ENCODE data around the gene ABI3.

Gene ABI3

DNA sequence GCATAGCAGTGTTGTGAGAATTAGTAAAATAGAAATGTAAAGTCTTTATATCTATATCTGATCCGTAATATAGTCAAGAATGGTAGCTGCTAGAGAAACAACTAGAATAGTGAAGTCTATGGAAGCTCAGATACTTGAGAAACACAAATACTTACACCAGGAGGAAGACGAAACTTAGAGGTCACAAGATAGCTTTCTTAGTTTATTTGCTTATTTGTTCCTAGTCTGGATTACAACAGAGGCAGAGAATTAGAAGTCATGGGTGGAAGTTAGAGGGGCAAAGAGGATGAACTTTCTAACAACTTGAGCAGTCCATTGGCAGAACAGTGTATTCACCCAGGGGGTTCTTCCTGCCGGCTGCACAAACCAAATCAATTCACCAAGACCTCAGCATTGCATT, 14.0 kb upstream of the ABI3 start:
- Histone ChIP-seq H3K27me3 (ENCODE audit: control insufficient read depth in 1 of 2, insufficient read depth in 2 of 2, low read length in 2 of 2) (no peaks in the 10 kb centered on the region), H3K36me3 (ENCODE audit: control insufficient read depth in 2 of 2, insufficient read depth in 2 of 2, low read length in 2 of 2) (no peaks in the 10 kb centered on the region), H3K27ac (ENCODE audit: low read length) (no peak overlapping the region), H3K4me1 (ENCODE audit: control insufficient read depth, insufficient read depth, low read length) (peaks cover 10% of the 10 kb centered on the region), H3K4me3 (ENCODE audit: low read length in 2 of 2) (no peak overlapping the region), H3K9me3 (ENCODE audit: control insufficient read depth in 2 of 2, low read length in 2 of 2) (no peaks in the 10 kb centered on the region), H3K9ac (ENCODE audit: low read length in 2 of 2) (no peak overlapping the region)

DNA sequence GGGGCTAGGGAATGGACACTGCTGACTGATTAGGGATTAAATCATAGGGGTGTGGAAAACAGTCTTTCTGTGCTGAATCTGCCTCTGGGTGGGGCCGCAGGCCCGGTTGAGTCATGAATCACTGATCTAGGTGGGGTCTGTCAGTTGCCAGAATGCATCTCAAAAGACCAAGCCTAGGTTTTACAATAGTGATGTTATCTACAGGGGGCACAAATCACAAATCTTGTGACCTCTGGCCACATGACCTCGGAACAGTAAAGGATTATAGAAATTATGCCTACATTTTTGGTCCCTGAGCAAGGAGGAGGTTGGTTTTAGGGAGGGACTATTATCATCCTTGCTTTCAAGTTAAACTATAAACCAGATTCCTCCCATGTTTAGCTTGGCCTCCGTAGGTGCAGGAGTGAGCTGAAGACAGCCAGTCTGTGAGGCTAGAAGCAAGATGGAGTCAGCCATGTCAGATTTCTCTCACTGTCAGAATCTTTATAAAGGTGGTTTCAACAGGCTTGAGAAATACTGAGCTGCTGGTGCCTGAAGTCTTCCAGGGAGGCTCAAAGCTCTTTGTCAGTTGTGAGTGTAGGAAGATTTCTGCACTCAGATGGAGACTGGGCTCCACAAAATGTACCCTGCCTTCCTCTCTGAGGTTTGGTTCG, 13.0 kb upstream of the ABI3 start:
- H3K36me3 ChIP-seq (ENCODE audit: control insufficient read depth in 2 of 2, insufficient read depth in 2 of 2, low read length in 2 of 2), result no peaks in the 10 kb centered on the region
- no peak overlapping the region for H3K27ac ChIP-seq (ENCODE audit: low read length)
- no peaks in the 10 kb centered on the region for H3K9me3 ChIP-seq (ENCODE audit: control insufficient read depth in 2 of 2, low read length in 2 of 2)
- no peaks in the 10 kb centered on the region for H3K27me3 ChIP-seq (ENCODE audit: control insufficient read depth in 1 of 2, insufficient read depth in 2 of 2, low read length in 2 of 2)
- H3K9ac ChIP-seq (ENCODE audit: low read length in 2 of 2), result no peak overlapping the region
- H3K4me3 ChIP-seq (ENCODE audit: low read length in 2 of 2), result no peak overlapping the region
- H3K4me1 ChIP-seq (ENCODE audit: control insufficient read depth, insufficient read depth, low read length), result peaks cover 3% of the 10 kb centered on the region

DNA sequence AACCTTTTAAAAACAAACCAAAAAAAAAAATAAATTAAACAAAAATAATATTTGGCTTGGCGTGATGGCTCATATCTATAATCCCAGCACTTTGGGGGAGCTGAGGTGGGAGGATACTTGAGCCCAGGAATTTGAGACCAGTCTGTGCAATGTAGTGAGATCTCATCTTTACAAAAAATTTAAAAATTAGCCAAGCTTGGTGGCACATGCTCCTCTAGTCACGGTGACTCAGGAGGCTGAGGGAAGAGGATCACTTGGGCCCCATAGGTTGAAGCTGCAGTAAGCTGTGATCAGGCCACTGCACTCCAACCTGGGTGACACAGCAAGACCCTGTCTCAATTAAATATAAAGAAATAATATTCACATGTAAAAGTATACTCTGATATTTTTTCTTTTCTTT, 12.3 kb upstream of the ABI3 start:
- Histone ChIP-seq H3K4me1 (ENCODE audit: control insufficient read depth, insufficient read depth, low read length) (peaks cover 3% of the 10 kb centered on the region), H3K36me3 (ENCODE audit: control insufficient read depth in 2 of 2, insufficient read depth in 2 of 2, low read length in 2 of 2) (no peaks in the 10 kb centered on the region), H3K4me3 (ENCODE audit: low read length in 2 of 2) (no peak overlapping the region), H3K9ac (ENCODE audit: low read length in 2 of 2) (no peak overlapping the region), H3K27me3 (ENCODE audit: control insufficient read depth in 1 of 2, insufficient read depth in 2 of 2, low read length in 2 of 2) (no peaks in the 10 kb centered on the region), H3K9me3 (ENCODE audit: control insufficient read depth in 2 of 2, low read length in 2 of 2) (no peaks in the 10 kb centered on the region), H3K27ac (ENCODE audit: low read length) (no peak overlapping the region)

DNA sequence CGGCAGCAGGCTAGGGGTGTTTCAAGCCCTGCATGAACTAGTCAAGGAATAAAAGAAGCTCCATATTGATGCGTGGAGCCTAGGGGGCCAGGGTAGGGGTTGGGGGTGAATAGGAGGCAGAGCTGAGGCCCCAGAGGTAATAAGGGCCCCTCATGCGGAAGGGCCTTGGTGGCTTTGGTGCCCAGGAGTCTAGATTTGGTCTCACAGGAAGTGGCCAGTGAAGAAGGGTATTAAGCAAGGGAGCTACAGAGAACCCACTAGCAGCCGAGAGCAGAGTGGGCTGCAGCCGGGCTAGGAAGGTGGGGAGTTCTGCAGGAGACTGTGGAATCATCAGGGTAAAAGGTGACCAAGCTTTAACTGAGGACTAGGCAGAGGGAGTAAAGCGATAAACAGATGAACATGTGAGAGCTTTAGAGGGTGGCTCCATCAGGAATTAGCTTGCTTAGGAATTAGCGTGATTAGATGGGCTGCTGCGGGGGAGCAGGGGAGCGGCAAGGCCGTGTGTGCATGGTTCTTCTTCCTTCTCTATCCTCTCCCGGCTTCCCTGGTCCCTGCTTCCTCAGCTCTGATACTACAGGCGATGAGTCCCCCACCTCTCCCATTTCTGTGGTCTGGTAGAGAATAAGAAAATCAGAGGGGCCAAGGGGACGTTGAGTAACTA, 10.0 kb upstream of the ABI3 start:
- H3K27me3 ChIP-seq (ENCODE audit: control insufficient read depth in 1 of 2, insufficient read depth in 2 of 2, low read length in 2 of 2), result no peaks in the 10 kb centered on the region
- H3K9me3 ChIP-seq (ENCODE audit: control insufficient read depth in 2 of 2, low read length in 2 of 2), result no peaks in the 10 kb centered on the region
- no peak overlapping the region for H3K9ac ChIP-seq (ENCODE audit: low read length in 2 of 2)
- no peaks in the 10 kb centered on the region for H3K4me1 ChIP-seq (ENCODE audit: control insufficient read depth, insufficient read depth, low read length)
- H3K27ac ChIP-seq (ENCODE audit: low read length), result no peak overlapping the region
- H3K36me3 ChIP-seq (ENCODE audit: control insufficient read depth in 2 of 2, insufficient read depth in 2 of 2, low read length in 2 of 2), result no peaks in the 10 kb centered on the region
- H3K4me3 ChIP-seq (ENCODE audit: low read length in 2 of 2), result no peak overlapping the region

DNA sequence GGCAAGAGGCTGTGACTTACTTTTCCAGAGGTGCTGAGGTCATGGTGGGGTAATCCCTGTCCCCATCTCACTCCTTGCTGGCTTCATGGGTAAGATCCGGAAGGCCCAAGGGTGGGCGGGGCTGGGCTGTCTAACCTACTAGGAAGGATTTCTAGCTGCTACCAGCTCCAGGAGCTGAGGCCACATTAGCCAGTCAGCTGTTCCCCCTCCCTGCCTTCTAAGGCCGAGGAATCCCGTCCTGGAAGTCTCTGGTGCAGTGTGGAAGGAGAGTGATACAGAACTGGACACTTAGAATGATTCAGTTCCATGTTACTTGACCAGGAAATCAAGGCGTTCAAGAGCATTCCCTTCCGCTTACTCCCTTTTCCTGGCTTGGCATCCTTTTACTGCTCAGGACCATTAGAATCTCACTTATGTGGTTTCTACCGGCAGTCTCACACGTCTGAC, 9.0 kb upstream of the ABI3 start:
- no peak overlapping the region for H3K9ac ChIP-seq (ENCODE audit: low read length in 2 of 2)
- no peaks in the 10 kb centered on the region for H3K36me3 ChIP-seq (ENCODE audit: control insufficient read depth in 2 of 2, insufficient read depth in 2 of 2, low read length in 2 of 2)
- H3K4me3 ChIP-seq (ENCODE audit: low read length in 2 of 2), result no peak overlapping the region
- no peaks in the 10 kb centered on the region for H3K27me3 ChIP-seq (ENCODE audit: control insufficient read depth in 1 of 2, insufficient read depth in 2 of 2, low read length in 2 of 2)
- no peak overlapping the region for H3K27ac ChIP-seq (ENCODE audit: low read length)
- H3K9me3 ChIP-seq (ENCODE audit: control insufficient read depth in 2 of 2, low read length in 2 of 2), result no peaks in the 10 kb centered on the region
- H3K4me1 ChIP-seq (ENCODE audit: control insufficient read depth, insufficient read depth, low read length), result no peaks in the 10 kb centered on the region

GRCh38 chr17:49203796-49204195, 6.7 kb upstream of the ABI3 start:
- H3K36me3 ChIP-seq (ENCODE audit: control insufficient read depth in 2 of 2, insufficient read depth in 2 of 2, low read length in 2 of 2), result no peaks in the 10 kb centered on the region

DNA sequence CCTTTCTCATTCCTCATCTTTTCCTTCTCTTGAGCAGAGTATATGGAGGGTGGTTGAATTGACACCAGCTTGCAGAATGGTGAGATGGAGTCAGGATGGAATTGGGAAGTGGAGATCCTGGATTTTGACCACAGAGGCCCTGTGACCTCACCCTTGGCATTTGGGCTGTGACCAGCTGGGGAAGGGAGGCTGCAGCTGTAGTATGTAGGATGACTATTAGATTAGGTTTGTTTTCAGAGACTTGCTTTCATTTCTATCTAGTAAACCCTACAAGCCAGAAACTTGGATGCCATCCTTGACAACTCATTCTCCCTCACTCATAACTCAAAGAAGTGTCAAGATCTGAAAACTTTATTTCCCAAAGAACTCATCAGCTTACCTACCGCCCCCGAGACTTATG, 6.0 kb upstream of the ABI3 start:
- Histone ChIP-seq H3K4me3 (ENCODE audit: low read length in 2 of 2) (no peak overlapping the region), H3K4me1 (ENCODE audit: control insufficient read depth, insufficient read depth, low read length) (no peaks in the 10 kb centered on the region), H3K9me3 (ENCODE audit: control insufficient read depth in 2 of 2, low read length in 2 of 2) (no peaks in the 10 kb centered on the region), H3K27ac (ENCODE audit: low read length) (no peak overlapping the region), H3K9ac (ENCODE audit: low read length in 2 of 2) (no peak overlapping the region), H3K27me3 (ENCODE audit: control insufficient read depth in 1 of 2, insufficient read depth in 2 of 2, low read length in 2 of 2) (peaks cover 5 to 6% of the 10 kb centered on the region in 2 donors), H3K36me3 (ENCODE audit: control insufficient read depth in 2 of 2, insufficient read depth in 2 of 2, low read length in 2 of 2) (no peaks in the 10 kb centered on the region)

More at GRCh38 chr17:49203796-49204195, 6.7 kb upstream of the ABI3 start:
- Histone ChIP-seq H3K27me3 (ENCODE audit: control insufficient read depth in 1 of 2, insufficient read depth in 2 of 2, low read length in 2 of 2) (peaks cover 2 to 3% of the 10 kb centered on the region in 2 donors), H3K27ac (ENCODE audit: low read length) (no peak overlapping the region), H3K4me3 (ENCODE audit: low read length in 2 of 2) (no peak overlapping the region), H3K4me1 (ENCODE audit: control insufficient read depth, insufficient read depth, low read length) (no peaks in the 10 kb centered on the region), H3K9ac (ENCODE audit: low read length in 2 of 2) (no peak overlapping the region), H3K9me3 (ENCODE audit: control insufficient read depth in 2 of 2, low read length in 2 of 2) (no peaks in the 10 kb centered on the region)

GRCh38 chr17:49209061-49209571, 1.4 kb upstream of the ABI3 start:
- Histone ChIP-seq H3K27ac (ENCODE audit: low read length) (no peak overlapping the region), H3K9me3 (ENCODE audit: control insufficient read depth in 2 of 2, low read length in 2 of 2) (no peaks in the 10 kb centered on the region), H3K36me3 (ENCODE audit: control insufficient read depth in 2 of 2, insufficient read depth in 2 of 2, low read length in 2 of 2) (no peaks in the 10 kb centered on the region), H3K9ac (ENCODE audit: low read length in 2 of 2) (no peak overlapping the region), H3K4me3 (ENCODE audit: low read length in 2 of 2) (no peak overlapping the region), H3K4me1 (ENCODE audit: control insufficient read depth, insufficient read depth, low read length) (peaks cover 3% of the 10 kb centered on the region), H3K27me3 (ENCODE audit: control insufficient read depth in 1 of 2, insufficient read depth in 2 of 2, low read length in 2 of 2) (peaks cover 15 to 18% of the 10 kb centered on the region in 2 donors)

DNA sequence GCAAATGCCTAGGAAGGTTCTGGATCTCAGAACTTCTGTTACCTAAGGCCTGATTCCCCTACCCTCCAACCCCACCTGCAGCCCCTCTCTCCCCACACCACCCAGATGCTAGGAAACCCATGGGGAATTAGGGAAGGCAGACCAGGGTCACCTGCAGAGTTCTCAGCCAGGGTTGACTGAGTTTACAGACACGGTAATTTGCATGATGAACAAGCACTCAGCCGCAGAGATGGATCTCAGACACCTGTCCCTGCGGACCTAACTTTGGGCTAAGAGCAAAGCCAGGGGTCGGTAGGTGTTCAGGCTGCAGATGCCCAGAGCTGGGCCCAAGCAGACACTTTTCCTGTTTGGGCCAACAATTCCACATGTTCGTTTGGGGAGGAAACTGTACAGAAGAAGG, 2.9 kb downstream of the ABI3 start:
- Histone ChIP-seq H3K4me1 (ENCODE audit: control insufficient read depth, insufficient read depth, low read length) (peaks cover 3% of the 10 kb centered on the region), H3K27ac (ENCODE audit: low read length) (no peak overlapping the region), H3K9ac (ENCODE audit: low read length in 2 of 2) (no peak overlapping the region), H3K9me3 (ENCODE audit: control insufficient read depth in 2 of 2, low read length in 2 of 2) (no peaks in the 10 kb centered on the region), H3K27me3 (ENCODE audit: control insufficient read depth in 1 of 2, insufficient read depth in 2 of 2, low read length in 2 of 2) (peaks cover 15 to 16% of the 10 kb centered on the region in 2 donors), H3K36me3 (ENCODE audit: control insufficient read depth in 2 of 2, insufficient read depth in 2 of 2, low read length in 2 of 2) (no peaks in the 10 kb centered on the region), H3K4me3 (ENCODE audit: low read length in 2 of 2) (no peak overlapping the region)

DNA sequence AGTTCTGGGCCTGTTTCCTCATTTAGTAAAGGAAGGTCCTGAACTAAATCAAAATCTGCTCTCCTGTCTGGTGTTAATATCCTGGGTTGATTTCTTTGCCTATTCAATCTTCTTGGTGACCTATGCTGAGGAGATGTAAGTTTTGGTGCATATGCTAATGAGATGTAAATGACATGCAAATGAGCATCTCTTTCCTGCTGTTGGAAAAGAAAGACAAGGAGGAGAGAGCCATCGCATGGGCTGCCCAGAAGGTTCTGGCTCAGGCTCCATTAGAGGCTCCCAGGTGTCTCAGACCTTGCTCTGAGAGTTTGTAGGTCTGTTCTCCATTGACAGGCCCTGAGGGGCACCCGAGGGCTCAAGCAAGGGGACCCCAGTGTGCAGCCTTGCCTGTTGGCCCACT, 3.3 kb downstream of the ABI3 start:
- H3K4me1 ChIP-seq (ENCODE audit: control insufficient read depth, insufficient read depth, low read length), result peaks cover 3% of the 10 kb centered on the region
- no peaks in the 10 kb centered on the region for H3K36me3 ChIP-seq (ENCODE audit: control insufficient read depth in 2 of 2, insufficient read depth in 2 of 2, low read length in 2 of 2)
- H3K9ac ChIP-seq (ENCODE audit: low read length in 2 of 2), result no peak overlapping the region
- no peak overlapping the region for H3K4me3 ChIP-seq (ENCODE audit: low read length in 2 of 2)
- H3K27ac ChIP-seq (ENCODE audit: low read length), result no peak overlapping the region
- H3K27me3 ChIP-seq (ENCODE audit: control insufficient read depth in 1 of 2, insufficient read depth in 2 of 2, low read length in 2 of 2), result peaks cover 16% of the 10 kb centered on the region in 2 donors
- H3K9me3 ChIP-seq (ENCODE audit: control insufficient read depth in 2 of 2, low read length in 2 of 2), result no peaks in the 10 kb centered on the region
